ENCODE results near the gene RASD2.
"Not testable (repeated sequence)": the region's sequence is repeated elsewhere in the genome, so short reads cannot be mapped to it uniquely, and the experiment has no call there.

The RASD2 gene

GRCh38 chr22:35540595-35541253 is at the start of gene RASD2:
TSS of gene RASD2 (plus strand) at chr22:35540831. CDS start at chr22:35546810, 5,979 bp downstream.
- peak; percentile 36 for DNase-seq (ENCODE audit: low read depth)

GRCh38 chr22:35491061-35491907 is 49.3 kb upstream of the RASD2 start:
- DNase-seq (ENCODE audit: low read depth), result not testable (repeated sequence)

- no peak for DNase-seq (ENCODE audit: low read depth)
Measured at GRCh38 chr22:35491908-35492380, 48.7 kb upstream of the RASD2 start.

GRCh38 chr22:35493074-35493473 is 47.6 kb upstream of the RASD2 start:
- DNase-seq (ENCODE audit: low read depth), result no peak

- not testable (repeated sequence) for DNase-seq (ENCODE audit: low read depth)
Measured at GRCh38 chr22:35495711-35496110, 44.9 kb upstream of the RASD2 start.

- no peak for DNase-seq (ENCODE audit: low read depth)
Measured at GRCh38 chr22:35496768-35497312, 43.8 kb upstream of the RASD2 start.

- no peak for DNase-seq (ENCODE audit: low read depth)
Measured at GRCh38 chr22:35498026-35498800, 42.4 kb upstream of the RASD2 start.

GRCh38 chr22:35502836-35503235 is 37.8 kb upstream of the RASD2 start:
- DNase-seq (ENCODE audit: low read depth), result no peak

GRCh38 chr22:35505399-35506258 is 35.0 kb upstream of the RASD2 start:
- no peak for DNase-seq (ENCODE audit: low read depth)

- DNase-seq (ENCODE audit: low read depth), result peak; percentile 81
Measured at GRCh38 chr22:35506259-35506570, 34.4 kb upstream of the RASD2 start.

GRCh38 chr22:35507851-35508250 is 32.8 kb upstream of the RASD2 start:
- not testable (repeated sequence) for DNase-seq (ENCODE audit: low read depth)

GRCh38 chr22:35509451-35509850 is 31.2 kb upstream of the RASD2 start:
- DNase-seq (ENCODE audit: low read depth), result no peak

GRCh38 chr22:35509960-35510359 is 30.7 kb upstream of the RASD2 start:
- DNase-seq (ENCODE audit: low read depth), result no peak

GRCh38 chr22:35510481-35510934 is 30.1 kb upstream of the RASD2 start:
- DNase-seq (ENCODE audit: low read depth), result peak; percentile 57

- DNase-seq (ENCODE audit: low read depth), result no peak
Measured at GRCh38 chr22:35510951-35511350, 29.7 kb upstream of the RASD2 start.

- no peak for DNase-seq (ENCODE audit: low read depth)
Measured at GRCh38 chr22:35514366-35514765, 26.3 kb upstream of the RASD2 start.

- DNase-seq (ENCODE audit: low read depth), result not testable (repeated sequence)
Measured at GRCh38 chr22:35515952-35516351, 24.7 kb upstream of the RASD2 start.

- no peak for DNase-seq (ENCODE audit: low read depth)
Measured at GRCh38 chr22:35516723-35517122, 23.9 kb upstream of the RASD2 start.

GRCh38 chr22:35517207-35517606 is 23.4 kb upstream of the RASD2 start:
- DNase-seq (ENCODE audit: low read depth), result no peak

- DNase-seq (ENCODE audit: low read depth), result no peak
Measured at GRCh38 chr22:35517769-35518530, 22.7 kb upstream of the RASD2 start.

Measured in amniotic epithelial cell (primary cell).